Activated B cell treated with CpG ODN at 0.5 μM for 24 hours (primary cell): ENCODE results near the gene HMOX1. TPM values are rescaled to one million over a fixed set of nuclear protein-coding genes. Genes with fewer than 3 reads are reported as not detected.

Experiments
- ATAC-seq: fragments of 200-7000 bp; cut with Tn5 transposase; one replicate; pipeline ENCODE4 v1.10.0; 2021; ENCODE audit warnings: low read depth, mild to moderate bottlenecking, moderate library complexity
- CTCF ChIA-PET: fragments of 350-600 bp; sonication (Branson Sonifier 250); formaldehyde crosslinking; loops from one replicate; lab custom pipeline; 2021; ENCODE audit warnings: antibody characterized with exemption; lab: Charles Lee
- POLR2A ChIA-PET: fragments of 350-600 bp; sonication (Branson Sonifier 250); formaldehyde crosslinking; loops from one replicate; lab custom pipeline; 2021; ENCODE audit warnings: antibody characterized with exemption; lab: Charles Lee
- DNase-seq: peaks from one replicate; pipeline ENCODE4 v3.0.0; 2022
- H3K27ac Mint-ChIP-seq: one replicate; pipeline ENCODE4 v1.8.0; 2020; ENCODE audit warnings: mixed read lengths
- H3K27me3 Mint-ChIP-seq: one replicate; pipeline ENCODE4 v1.8.0; 2021; ENCODE audit warnings: mixed read lengths
- H3K36me3 Mint-ChIP-seq: one replicate; pipeline ENCODE4 v1.8.0; 2021; ENCODE audit warnings: low read depth, mixed read lengths
- H3K4me1 Mint-ChIP-seq: one replicate; pipeline ENCODE4 v1.8.0; 2021; ENCODE audit warnings: mixed read lengths
- H3K4me3 Mint-ChIP-seq: one replicate; pipeline ENCODE4 v1.8.0; 2020; ENCODE audit warnings: mild to moderate bottlenecking, mixed read lengths
- H3K9me3 Mint-ChIP-seq: one replicate; pipeline ENCODE4 v1.8.0; 2020; ENCODE audit warnings: mixed read lengths
- CTCF ChIP-seq: fragments of 200-600 bp; IDR thresholded peaks from one replicate; pipeline ENCODE4 v1.8.0; 2022; ENCODE audit warnings: antibody characterized with exemption, mild to moderate bottlenecking
- intact Hi-C: fragments of 100-400 bp; cut with micrococcal nuclease; formaldehyde crosslinking; loops from one replicate; pipeline ENCODE4 v1.15.1; 2024
- total RNA-seq: library from RNA; stranded (reverse); gene quantifications from 2 replicates; pipeline ENCODE4 v1.2.3, GENCODE V29; 2022

Gene HMOX1
- total RNA-seq, 1 donor from 2014 or later = 13.3 TPM

- H3K36me3 Mint-ChIP-seq = no peaks in the 10 kb centered on the region
- ChIA-PET POLR2A (interaction anchor here (1.0 to 1.4 kb wide), 3 partner anchors 15 to 43 kb away, joined by 3 to 5 read pairs (median 3); no protein-coding TSS in a partner anchor), CTCF (interaction anchor here (1.4 to 1.7 kb wide), 2 partner anchors 16 to 43 kb away, joined by 5 to 13 read pairs; no protein-coding TSS in a partner anchor)
- DNase-seq (peak; percentile 49), ATAC-seq (peak; percentile 95)
- H3K27ac Mint-ChIP-seq = peak overlapping the region; percentile 88
- H3K27me3 Mint-ChIP-seq = no peaks in the 10 kb centered on the region
- peaks cover 60% of the 10 kb centered on the region for H3K4me1 Mint-ChIP-seq
- no peak for TF ChIP-seq CTCF
- intact Hi-C loops = loop anchor here (1.0 kb wide), 3 partner anchors 10 to 43 kb away; no protein-coding TSS in a partner anchor
- H3K4me3 Mint-ChIP-seq = peak overlapping the region; percentile 45
- H3K9me3 Mint-ChIP-seq = no peaks in the 10 kb centered on the region
Measured at GRCh38 chr22:35367331-35367886, 13.5 kb upstream of the HMOX1 start.

DNA sequence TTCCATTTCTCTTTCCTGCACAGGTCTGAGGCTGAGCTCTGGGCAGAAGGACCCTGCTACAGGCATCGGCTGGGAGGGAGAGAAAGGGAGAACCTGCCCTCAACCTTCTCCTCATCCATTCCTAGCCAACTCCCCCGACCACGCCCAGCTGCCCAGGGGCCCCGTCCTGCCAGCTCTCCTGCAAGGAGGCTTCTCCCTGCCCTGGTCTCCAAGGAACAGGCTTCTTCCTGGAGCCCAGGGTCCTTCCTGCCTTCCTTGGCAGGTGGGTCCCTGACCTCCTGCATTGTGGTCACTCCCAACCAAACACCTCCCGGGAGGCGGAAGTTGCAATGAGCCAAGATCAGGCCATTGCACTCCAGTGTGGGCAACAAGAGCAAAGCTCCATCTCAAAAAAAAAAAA lies 12.5 kb upstream of the HMOX1 start:
- no peak for TF ChIP-seq CTCF
- intact Hi-C loops = no loop called here
- H3K4me1 Mint-ChIP-seq = peaks cover 52% of the 10 kb centered on the region
- H3K27ac Mint-ChIP-seq = no peak overlapping the region
- no peaks in the 10 kb centered on the region for H3K27me3 Mint-ChIP-seq
- H3K4me3 Mint-ChIP-seq = no peak overlapping the region
- H3K9me3 Mint-ChIP-seq = no peaks in the 10 kb centered on the region
- H3K36me3 Mint-ChIP-seq = no peaks in the 10 kb centered on the region
- ChIA-PET POLR2A (interaction anchor here (1.0 to 1.6 kb wide), 4 partner anchors 9 to 42 kb away, joined by 3 to 5 read pairs (median 4); no protein-coding TSS in a partner anchor), CTCF (interaction anchor here (0.6 to 1.7 kb wide), 4 partner anchors 16 to 45 kb away, joined by 3 to 13 read pairs (median 4); no protein-coding TSS in a partner anchor)
- no peak for ATAC-seq
- no peak for DNase-seq

DNA sequence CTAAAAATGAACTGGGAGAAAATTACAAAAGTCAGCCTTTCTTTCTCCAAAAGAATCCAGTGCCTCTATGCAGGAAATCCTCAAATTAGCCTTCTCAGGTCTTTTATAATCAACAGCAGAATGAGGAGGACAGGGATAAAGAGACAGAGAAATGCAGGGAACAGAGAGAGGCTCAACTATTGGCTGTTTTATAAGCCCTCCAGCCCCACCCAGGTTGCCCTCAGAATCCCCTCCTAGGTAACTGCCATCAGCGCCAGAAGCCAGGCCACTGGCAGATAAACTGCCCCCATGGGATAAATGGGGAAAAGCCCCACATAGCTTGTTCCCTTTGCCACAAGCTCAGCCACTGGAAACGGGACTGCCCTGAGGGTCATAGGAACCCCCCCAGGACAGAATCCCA lies 10.9 kb upstream of the HMOX1 start:
- DNase-seq (no peak), ATAC-seq (no peak)
- H3K36me3 Mint-ChIP-seq = no peaks in the 10 kb centered on the region
- H3K27me3 Mint-ChIP-seq = no peaks in the 10 kb centered on the region
- intact Hi-C loops = no loop called here
- no peak overlapping the region for H3K4me3 Mint-ChIP-seq
- peaks cover 49% of the 10 kb centered on the region for H3K4me1 Mint-ChIP-seq
- ChIA-PET POLR2A (interaction anchor here (3.0 to 3.9 kb wide), 2 partner anchors 17 to 41 kb away, joined by 12 to 36 read pairs; no protein-coding TSS in a partner anchor), CTCF (interaction anchor here (1.5 to 2.5 kb wide), 2 partner anchors 17 to 40 kb away, joined by 5 to 13 read pairs; no protein-coding TSS in a partner anchor)
- TF ChIP-seq CTCF = no peak
- no peak overlapping the region for H3K27ac Mint-ChIP-seq
- H3K9me3 Mint-ChIP-seq = no peaks in the 10 kb centered on the region

- DNase-seq (no peak), ATAC-seq (no peak)
- Mint-ChIP-seq H3K36me3 (no peaks in the 10 kb centered on the region), H3K27ac (no peak overlapping the region), H3K27me3 (no peaks in the 10 kb centered on the region), H3K4me3 (no peak overlapping the region), H3K4me1 (peaks cover 42% of the 10 kb centered on the region), H3K9me3 (no peaks in the 10 kb centered on the region)
- TF ChIP-seq CTCF = no peak
- ChIA-PET CTCF (no interaction called here), POLR2A (interaction anchor here (1.0 kb wide), 1 partner anchor 37 kb away, joined by 3 read pairs; no protein-coding TSS in a partner anchor)
- intact Hi-C loops = no loop called here
Measured at GRCh38 chr22:35373781-35374180, 7.1 kb upstream of the HMOX1 start.

- TF ChIP-seq CTCF = no peak
- H3K27me3 Mint-ChIP-seq = no peaks in the 10 kb centered on the region
- H3K36me3 Mint-ChIP-seq = no peaks in the 10 kb centered on the region
- DNase-seq = no peak
- intact Hi-C loops = no loop called here
- no peak for ATAC-seq
- ChIA-PET CTCF (interaction anchor here (1.0 kb wide), 1 partner anchor 35 kb away, joined by 6 read pairs; no protein-coding TSS in a partner anchor), POLR2A (interaction anchor here (0.5 to 3.4 kb wide), 5 partner anchors 18 to 35 kb away, joined by 3 to 43 read pairs (median 4); no protein-coding TSS in a partner anchor)
- peaks cover 44% of the 10 kb centered on the region for H3K4me1 Mint-ChIP-seq
- no peaks in the 10 kb centered on the region for H3K9me3 Mint-ChIP-seq
- no peak overlapping the region for H3K27ac Mint-ChIP-seq
- no peak overlapping the region for H3K4me3 Mint-ChIP-seq
Measured at GRCh38 chr22:35375031-35375430, 5.9 kb upstream of the HMOX1 start.
